ENCODE results near the gene SNRPA.
A peak's percentile ranks its signal among the peaks of the same experiment; 100 is the strongest.
"Not testable (repeated sequence)": the region's sequence is repeated elsewhere in the genome, so short reads cannot be mapped to it uniquely, and the experiment has no call there.

The SNRPA gene

DNA sequence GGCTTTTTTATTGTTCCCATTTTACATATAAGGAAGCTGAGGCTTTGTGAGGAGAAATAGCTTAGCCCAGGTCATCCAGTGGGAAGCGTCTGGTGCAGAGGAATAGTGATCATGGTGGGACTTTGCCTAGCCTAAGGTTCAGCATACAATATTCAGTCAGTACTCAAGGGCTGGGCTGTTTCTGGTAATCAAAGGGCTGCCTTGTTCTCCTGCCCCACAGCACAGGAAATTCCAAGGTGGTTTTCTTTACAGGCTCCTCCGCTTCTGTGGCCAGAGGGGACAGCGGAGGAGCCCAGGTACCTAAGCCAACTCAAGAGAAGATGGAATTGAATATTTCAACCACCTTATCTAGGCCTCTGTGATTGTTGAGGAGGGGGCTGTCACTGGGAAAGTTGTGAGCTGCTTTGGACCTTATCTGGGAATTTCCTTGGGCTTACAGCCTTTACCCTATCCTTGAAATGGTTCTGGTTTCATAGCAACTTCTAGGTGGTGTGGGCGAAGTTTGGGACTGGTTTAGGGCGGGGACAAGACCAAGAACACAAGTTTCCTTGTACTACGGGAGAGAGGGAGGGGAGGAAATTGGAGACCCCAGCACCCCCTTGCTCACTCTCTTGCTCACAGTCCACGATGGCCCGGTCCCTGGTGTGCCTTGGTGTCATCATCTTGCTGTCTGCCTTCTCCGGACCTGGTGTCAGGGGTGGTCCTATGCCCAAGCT, 24.1 kb downstream of the SNRPA start, which contains the start of gene MIA:
Gene MIA (plus strand): TSS at position 606 of the 716 bp plus-strand sequence. CDS start 22 bp downstream, at position 628.
- FAIRE-seq: no peak
- DNase-seq (ENCODE audit: insufficient read length, low spot score): no peak

DNA sequence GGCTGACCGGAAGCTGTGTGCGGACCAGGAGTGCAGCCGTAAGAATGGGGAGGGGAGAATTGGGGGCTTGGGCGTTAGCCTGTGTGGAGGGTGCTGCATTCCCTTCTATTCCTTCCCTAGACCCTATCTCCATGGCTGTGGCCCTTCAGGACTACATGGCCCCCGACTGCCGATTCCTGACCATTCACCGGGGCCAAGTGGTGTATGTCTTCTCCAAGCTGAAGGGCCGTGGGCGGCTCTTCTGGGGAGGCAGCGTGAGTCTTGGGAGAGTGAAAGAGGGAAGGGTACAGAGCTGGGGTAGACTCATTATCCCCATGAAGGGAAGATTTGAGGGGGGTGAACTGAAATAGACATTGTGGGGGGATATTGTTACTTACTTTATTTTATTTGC, 24.6 kb downstream of the SNRPA start:
- FAIRE-seq (no peak), DNase-seq (ENCODE audit: insufficient read length, low spot score) (no peak)

DNA sequence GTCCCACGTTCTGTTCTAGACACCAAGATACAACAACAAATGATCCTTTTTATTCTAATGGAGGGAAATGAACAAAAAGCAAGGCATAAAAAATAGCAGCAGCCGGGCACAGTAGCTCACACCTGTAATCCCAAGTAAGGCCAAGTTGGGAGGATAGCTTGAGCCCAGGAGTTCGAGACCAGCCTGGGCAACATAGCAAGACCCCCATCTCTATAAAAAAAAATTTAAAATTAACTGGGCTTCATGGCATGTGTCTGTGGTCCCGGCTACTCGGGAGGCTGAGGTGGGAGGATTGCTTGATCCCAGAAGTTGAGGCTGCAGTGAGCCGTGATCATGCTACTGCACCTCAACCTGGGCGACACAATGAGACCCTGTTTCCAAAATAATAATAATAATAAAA, 25.4 kb downstream of the SNRPA start:
- DNase-seq (ENCODE audit: insufficient read length, low spot score) (no peak), FAIRE-seq (no peak)

DNA sequence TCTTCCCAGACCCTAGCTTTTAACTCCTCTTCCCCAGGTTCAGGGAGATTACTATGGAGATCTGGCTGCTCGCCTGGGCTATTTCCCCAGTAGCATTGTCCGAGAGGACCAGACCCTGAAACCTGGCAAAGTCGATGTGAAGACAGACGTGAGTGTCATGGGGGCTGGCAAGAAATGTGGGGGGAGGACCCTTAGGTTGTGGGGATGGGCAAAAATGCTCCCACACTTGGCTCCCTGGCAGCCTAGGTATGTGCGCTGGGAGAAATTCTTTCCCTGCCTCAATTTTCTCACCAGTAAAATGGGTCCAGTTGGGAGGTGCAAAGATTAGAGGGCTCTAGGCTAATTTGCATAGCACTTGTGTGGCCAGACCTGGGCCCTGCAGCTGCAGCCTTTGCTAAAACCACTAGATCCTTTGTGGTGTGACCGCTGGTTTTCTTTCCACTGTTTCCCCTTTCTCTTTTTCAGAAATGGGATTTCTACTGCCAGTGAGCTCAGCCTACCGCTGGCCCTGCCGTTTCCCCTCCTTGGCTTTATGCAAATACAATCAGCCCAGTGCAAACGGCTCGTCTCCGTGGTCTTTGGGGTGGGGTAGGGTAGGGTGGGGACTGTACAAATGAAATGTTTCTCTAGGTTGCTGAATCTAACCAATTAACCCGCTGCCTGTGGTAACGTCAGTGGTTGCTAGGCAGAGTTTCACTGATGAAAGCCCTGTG, 26.1 kb downstream of the SNRPA start:
- DNase-seq (ENCODE audit: insufficient read length, low spot score) (peak; percentile 88), FAIRE-seq (no peak)

DNA sequence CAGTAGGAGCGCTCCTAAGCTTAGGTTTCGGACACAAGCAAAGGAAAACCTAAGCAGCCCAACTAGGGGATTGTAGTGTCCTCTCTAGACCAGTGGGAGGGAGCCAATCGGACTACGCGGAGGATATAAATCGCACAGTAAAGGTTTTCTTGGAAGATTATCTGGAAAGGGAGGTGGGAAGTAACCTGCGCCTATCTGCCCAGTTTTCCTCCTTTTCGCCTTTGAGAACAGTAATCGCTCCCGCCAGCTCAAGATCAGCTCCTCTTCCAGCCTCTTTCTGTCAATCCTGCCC, 26.6 kb downstream of the SNRPA start:
- FAIRE-seq: no peak
- no peak for DNase-seq (ENCODE audit: insufficient read length, low spot score)

DNA sequence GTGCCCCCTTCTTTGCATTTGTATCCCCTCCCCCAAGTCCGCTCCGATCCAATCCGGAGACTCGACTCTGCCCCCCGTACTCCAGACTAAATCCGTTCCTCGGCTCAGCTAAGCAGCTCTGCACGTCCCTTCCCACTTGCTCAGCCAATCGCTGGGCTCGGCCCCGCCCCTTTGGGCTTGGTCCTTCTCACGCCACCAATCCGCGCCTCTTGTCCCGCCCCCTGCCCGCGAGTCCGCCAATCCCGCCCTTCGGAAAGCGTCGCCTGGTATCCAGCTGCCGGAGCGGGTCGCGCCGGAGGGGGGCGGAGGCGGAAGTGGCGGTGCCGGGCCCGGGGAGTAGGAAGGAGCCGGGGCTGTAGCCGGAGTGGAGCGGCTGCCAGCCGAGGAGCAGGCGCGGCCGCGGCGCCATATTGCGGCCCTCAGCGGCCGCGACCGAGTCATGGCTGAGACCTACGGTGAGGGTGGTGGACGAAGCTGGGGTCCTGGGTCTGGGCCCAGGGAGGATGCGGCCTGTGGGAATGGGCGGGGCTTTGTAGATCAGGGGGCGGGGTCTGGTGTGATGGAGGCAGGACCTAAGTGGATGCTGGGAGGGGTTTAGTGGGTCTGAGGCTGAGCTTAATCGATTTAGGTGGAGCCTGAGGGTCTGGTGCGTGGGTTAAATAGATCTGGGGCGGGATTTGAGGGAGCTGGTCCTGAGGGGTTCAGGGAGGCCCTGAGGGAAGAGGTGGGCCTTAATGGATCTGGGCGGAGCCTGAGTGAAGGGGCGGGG, 27.1 kb downstream of the SNRPA start, which contains the start of gene RAB4B:
Gene RAB4B (plus strand): TSS at position 311 of the 769 bp plus-strand sequence. CDS start 129 bp downstream, at position 440.
- FAIRE-seq (peak; percentile 85), DNase-seq (ENCODE audit: insufficient read length, low spot score) (peak; percentile 97)

DNA sequence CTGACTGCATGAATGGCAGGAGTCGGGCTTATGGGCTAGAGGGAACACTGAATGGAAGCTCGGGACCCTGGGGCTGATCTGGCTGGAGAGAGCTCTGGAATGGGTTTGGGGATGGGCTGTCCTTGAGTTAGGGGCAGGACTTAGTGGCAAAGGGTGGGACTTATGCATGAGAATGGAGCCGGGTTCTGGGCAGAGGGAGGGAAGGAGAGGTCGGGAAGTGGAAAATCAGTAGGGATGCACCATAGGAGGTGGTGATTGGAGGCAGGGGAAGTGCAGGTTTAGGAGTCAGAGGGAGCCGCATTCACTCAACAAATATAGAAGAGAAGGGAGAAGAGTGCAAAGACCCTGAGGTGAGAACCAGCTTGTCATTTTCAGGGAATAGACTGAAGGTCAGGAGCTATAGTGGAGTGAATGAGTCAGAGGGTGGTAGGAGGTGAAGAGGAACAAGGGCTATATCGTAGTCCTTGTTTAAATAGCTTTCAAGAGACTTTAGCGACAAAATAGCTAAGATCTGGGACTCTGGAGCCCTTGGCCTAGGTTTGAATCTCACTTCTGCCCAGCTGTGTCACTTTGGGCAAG, 27.8 kb downstream of the SNRPA start:
- FAIRE-seq (no peak), DNase-seq (ENCODE audit: insufficient read length, low spot score) (no peak)

DNA sequence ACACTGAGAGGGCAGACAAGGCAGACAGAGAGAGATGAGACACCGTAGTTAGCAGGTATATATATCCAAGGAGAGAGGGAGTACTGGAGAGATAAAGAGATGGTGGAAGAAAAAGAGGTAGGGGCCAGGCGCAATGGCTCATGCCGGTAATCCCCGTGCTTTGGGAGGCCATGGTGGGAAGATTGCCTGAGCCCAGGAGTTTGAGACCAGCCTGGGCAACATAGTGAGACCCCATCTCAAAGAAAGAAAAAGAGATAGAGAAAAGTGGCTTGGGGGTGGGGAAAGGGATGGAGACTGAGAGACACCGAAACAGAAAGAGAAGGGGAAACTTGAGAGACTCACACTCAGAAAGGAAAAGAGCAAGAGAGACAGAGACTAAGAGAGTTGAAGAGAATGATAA, 29.6 kb downstream of the SNRPA start:
- FAIRE-seq: no peak
- no peak for DNase-seq (ENCODE audit: insufficient read length, low spot score)

DNA sequence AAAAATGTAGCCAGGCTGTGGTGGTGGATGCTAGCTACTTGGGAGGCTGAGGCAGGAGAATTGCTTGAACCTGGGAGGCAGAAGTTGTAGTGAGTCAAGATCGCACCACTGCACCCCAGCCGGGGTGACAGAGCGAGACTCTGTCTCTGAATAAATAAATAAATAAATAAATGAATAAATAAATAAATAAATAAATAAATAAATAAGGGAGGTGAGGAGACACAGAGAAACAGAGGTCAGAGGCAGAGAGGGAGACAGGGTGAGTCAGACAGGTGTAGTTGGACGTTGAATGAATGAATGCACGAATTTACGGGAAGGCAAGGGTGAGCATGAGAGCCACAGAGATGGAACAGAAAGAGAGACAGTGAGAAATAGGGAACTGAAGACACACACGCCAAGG, 30.1 kb downstream of the SNRPA start:
- DNase-seq (ENCODE audit: insufficient read length, low spot score): no peak
- no peak for FAIRE-seq

DNA sequence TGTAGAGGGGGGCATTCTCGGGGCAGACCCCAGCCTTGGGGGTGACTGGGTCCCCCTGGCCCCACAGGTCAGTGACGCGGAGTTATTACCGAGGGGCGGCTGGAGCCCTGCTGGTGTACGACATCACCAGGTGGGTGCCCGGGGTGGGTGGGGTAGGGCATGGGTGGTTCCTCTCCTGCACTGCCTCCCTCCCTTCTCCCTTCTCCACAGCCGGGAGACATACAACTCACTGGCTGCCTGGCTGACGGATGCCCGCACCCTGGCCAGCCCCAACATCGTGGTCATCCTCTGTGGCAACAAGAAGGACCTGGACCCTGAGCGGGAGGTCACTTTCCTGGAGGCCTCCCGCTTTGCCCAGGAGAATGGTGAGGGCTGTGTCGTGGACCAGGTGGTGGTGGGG, 32.7 kb downstream of the SNRPA start:
- DNase-seq (ENCODE audit: insufficient read length, low spot score) (no peak), FAIRE-seq (no peak)

DNA sequence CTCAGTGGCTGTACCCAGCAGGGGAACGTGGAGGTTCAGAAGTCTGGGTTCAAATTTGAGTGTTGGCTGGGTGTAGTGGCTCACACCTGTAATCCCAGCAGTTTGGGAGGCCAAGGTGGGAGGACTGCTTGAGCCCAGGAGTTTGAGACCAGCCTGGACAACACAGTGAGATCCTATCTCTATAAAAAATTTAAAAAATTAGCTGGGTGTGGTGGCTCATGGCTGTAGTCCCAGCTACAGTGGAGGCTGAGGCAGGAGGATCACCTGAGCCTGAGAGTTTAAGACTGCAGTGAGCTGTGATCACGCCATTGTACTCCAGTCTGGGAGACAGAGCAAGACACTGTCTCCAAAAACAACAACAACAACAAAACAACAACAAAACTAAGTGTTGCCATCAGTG, 33.1 kb downstream of the SNRPA start:
- not testable (repeated sequence) for FAIRE-seq; DNase-seq (ENCODE audit: insufficient read length, low spot score)

DNA sequence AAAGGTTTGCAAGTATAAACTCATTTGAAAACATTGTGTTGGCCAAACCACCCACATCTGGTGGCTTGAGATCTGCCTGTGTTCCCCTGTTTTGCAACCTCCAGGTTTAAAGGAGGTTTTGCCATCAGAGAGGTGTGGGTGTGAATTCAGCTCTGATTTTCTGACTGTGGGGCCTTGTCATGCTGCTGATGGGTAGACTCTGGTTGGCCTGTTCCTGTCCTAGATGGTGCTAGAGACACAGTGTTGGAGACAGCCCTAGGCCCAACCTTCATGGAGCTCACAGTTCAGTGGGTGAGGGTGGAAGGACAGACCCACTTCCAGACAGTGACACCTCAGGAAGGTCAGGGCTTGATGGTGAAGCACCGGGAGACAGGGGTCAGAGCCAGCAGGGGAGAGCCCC, 34.5 kb downstream of the SNRPA start:
- FAIRE-seq: no peak
- DNase-seq (ENCODE audit: insufficient read length, low spot score): no peak

DNA sequence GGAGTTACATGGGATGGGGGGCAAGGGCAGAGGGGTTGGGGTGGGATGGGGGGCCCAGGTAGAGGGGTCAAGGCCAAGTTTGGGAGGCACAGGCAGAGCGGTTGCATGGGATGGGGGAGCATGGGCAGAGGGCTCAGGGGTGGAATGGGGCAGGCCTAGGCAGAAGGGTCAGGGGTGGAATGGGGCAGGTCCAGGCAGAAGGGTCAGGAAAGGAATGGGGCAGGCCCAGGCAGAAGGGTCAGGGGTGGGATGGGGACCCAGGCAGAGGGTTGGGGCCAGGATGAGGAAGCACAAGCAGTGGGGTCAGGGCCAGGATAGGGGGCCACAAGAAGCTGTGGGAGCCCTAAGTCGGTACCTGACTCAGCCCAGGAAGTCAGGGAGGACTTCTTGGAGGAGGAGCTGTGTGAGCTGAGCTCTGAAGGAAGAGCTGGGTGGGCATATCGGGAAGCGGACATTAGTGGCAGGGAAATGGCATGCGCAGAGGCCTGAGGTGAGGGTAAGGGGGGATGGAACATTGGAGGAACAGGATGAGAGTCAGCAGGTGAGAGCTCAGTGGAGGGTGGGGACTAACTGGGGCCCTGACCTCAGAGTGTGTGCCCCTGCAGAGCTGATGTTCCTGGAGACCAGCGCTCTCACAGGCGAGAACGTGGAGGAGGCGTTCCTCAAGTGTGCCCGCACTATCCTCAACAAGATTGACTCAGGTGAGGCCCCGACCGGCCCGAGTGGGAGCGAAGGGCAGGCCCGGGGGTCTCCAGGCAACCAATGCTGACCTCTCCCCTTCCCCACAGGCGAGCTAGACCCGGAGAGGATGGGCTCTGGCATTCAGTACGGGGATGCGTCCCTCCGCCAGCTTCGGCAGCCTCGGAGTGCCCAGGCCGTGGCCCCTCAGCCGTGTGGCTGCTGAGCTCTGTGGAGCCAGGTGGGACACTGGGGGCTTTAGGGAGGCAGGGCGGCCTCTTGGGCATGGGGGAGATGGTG, 35.3 kb downstream of the SNRPA start:
- FAIRE-seq (no peak), DNase-seq (ENCODE audit: insufficient read length, low spot score) (no peak)

DNA sequence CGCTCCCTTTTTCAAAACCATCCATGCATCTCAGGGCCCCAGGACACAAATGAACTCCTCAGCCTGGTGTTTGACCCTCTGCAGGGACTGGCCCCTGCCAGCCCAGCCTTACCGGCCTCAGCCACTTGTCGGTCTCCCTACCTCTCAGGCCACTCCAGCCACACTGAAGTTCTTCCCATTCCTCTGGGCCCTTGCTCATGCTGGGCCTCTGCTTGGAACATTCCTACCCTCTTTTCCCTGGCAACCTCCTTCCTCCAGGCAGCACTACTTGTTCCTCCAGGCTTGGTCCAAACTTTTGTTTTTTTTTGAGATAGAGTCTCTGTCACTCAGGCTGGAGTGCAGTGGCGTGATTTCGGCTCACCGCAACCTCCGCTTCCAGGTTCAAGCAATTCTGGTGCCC, 40.3 kb downstream of the SNRPA start:
- no peak for FAIRE-seq
- no peak for DNase-seq (ENCODE audit: insufficient read length, low spot score)

DNA sequence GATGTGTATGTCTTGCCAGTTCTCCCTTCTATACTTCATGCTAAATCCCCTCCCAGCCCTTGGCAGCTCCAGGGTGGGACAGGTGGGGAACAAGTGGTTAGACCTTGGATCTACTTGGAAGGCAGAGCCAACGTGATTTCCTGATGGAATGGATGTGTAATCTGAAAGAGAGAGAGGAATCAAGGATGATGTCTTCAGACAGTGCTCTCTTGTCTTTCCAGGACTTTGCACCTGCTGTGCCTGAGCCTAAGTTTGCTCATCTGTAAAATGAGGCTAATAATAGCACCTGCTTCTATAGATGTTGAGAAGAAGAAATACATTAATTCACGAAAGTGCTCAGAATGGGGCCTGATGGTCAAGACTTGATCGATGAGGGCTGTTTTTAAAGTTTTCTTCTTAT, 41.0 kb downstream of the SNRPA start:
- FAIRE-seq (no peak), DNase-seq (ENCODE audit: insufficient read length, low spot score) (no peak)

DNA sequence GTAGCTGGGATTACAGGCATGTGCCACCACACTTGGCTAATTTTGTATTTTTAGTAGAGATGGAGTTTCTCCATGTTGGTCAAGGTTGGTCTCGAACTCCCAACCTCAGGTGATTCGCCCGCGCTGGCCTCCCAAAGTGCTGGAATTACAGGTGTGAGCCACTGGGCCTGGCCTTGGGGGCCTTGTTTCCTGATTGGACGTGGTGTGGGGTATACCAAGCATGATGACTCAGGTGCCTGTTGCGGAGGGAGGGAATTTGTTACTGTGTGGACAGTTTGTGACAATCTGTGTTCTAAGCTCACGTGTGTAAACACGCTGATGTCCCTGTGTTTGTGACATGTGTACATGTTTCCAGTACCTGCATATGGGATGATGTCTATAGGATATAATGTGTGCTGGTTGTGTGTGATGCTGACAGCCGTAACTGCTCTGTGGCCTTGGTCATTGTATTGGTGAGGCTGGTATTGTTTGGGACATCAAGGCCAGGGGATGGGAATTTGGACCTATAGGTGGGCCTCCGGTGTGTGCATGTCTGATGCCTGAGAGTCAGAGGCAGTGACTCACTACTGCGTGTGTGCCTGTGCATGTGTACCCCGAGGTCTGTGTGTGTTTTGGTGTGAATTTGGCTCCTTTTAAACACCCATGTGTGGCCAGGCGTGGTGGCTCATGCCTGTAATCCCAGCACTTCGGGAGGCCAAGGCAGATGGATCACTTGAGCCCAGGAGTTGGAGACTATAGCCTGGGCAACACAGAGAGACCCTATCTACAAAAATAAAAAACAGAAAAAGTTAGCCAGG, 46.4 kb downstream of the SNRPA start:
- FAIRE-seq (peak; percentile 26), DNase-seq (ENCODE audit: insufficient read length, low spot score) (no peak)

DNA sequence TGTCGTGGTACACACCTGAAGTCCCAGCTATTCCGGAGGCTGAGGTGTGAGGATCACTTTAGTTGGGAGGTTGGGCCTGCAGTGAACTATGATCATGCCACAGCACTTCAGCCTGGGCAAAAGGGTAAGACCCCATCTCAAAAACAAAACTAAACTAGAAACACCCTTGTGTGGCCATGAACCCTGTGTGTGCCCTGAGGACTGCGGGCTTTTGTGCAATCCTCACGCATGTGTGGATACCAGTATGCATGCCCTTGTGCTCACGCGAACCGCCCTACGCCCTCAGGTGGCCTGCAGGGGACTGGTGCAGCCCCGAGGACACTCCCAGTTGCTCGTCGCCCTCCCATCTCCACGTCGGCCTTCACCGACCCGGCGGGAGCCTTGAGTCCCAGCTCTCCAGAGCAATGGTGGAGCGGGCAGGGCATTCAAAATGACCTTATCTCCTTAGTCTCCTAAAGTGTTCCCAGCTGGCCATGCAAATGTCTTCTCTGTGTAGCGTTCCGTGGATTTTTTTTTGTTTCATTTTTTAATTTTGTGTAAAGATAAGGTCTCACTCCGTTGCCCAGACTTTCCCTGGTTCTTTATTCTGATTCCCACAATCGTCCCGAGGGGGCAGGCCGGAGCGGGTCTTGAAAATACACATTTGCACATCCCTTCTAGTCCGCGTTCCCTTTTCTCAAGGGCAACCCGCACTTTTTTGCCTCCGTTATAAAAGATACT, 47.1 kb downstream of the SNRPA start:
- peak; percentile 46 for FAIRE-seq
- peak; percentile 64 for DNase-seq (ENCODE audit: insufficient read length, low spot score)

DNA sequence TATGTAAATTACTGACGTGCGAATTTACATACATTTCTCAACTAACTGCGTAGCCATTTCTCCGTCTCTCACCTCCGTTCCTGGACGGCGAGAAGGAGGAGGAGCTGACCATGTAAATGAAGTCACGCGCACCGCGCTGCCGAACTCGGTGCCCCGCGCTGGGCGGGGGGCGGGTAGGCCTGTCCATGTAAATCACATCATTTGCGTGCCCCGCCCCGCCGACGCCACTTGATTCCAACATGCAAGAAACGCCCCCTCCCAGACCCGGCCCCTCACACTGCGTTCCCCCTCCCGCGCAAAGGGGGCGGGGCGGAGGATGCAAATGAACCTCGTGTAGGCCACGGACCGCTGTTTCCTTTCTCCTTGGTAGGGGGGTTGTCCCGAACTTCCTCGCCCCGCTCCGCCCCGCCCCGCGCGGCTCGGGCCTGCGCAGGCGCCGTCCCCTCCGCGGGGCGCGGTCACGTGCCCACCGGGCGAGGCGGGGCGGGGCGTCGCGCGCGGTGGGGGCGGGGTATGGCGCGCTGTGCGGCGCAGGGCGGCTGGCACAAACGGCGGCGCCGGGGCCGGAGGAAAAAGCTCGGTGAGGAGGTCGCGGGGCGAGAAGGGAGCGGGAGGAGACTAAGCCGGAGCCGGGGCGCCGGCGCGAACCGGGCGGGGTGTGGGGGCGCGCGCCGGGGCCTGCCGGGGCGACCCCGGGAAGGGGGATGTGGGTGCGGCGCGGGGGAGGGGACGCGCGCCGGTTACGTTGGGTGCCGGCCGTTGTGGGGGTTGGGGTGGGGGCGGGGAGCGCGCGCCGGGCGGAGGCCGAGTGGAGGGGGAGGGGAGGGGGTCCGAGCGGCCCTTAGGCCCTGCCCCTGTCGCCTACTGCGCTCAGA, 47.9 kb downstream of the SNRPA start, which contains the start of gene EGLN2:
Gene EGLN2 (plus strand): TSS at position 509 of the 875 bp plus-strand sequence. CDS start 1,382 bp downstream, outside the sequence.
- DNase-seq (ENCODE audit: insufficient read length, low spot score): peak; percentile 91
- peak; percentile 95 for FAIRE-seq
